HFFc6 (cell line): ENCODE data around the gene CDKL2. TPM values are rescaled to one million over a fixed set of nuclear protein-coding genes. Genes with fewer than 3 reads are reported as not detected.
"Not testable (repeated sequence)": the region's sequence is repeated elsewhere in the genome, so short reads cannot be mapped to it uniquely, and the experiment has no call there.

Experiments
- DNase-seq: peaks from one replicate; pipeline ENCODE4 v3.0.0-alpha.2; 2018
- H3K27ac Mint-ChIP-seq: 2 replicates; pipeline ENCODE4 v1.8.0; 2020; ENCODE audit warnings: mild to moderate bottlenecking, mixed read lengths
- H3K27me3 Mint-ChIP-seq: 2 replicates; pipeline ENCODE4 v1.8.0; 2021; ENCODE audit warnings: mild to moderate bottlenecking, moderate library complexity, mixed read lengths; ENCODE audit not compliant: insufficient read depth
- H3K36me3 Mint-ChIP-seq: 2 replicates; pipeline ENCODE4 v1.8.0; 2021; ENCODE audit warnings: low read depth, mixed read lengths
- H3K4me1 Mint-ChIP-seq: 2 replicates; pipeline ENCODE4 v1.8.0; 2020; ENCODE audit warnings: low read depth, mixed read lengths
- H3K4me3 Mint-ChIP-seq: 2 replicates; pipeline ENCODE4 v1.8.0; 2020; ENCODE audit warnings: mild to moderate bottlenecking, moderate library complexity, mixed read lengths
- H3K9me3 Mint-ChIP-seq: 2 replicates; pipeline ENCODE4 v1.8.0; 2020; ENCODE audit warnings: mild to moderate bottlenecking, mixed read lengths
- total RNA-seq, 6 experiments: library from RNA; stranded (reverse); fragmentation: NEBNext Ultra II Directional; extraction: Animal tissue kit (Norgen Biotek cat#: 25700); gene quantifications; 2 replicates in 1 of 6; 3 replicates in 5 of 6; pipeline ENCODE4 v1.2.3, GENCODE V29; 2021
- TF ChIP-seq, protein P1 (sequence below): fragments of 200-600 bp; sonication (generic); IDR thresholded peaks from 2 replicates; pipeline ENCODE4 v1.5.0; 2021; ENCODE audit warnings: antibody characterized with exemption, mild to moderate bottlenecking

CDKL2 gene
- total RNA-seq, 6 experiments from 2014 or later, result 0.14 to 0.38 (median 0.19) TPM

GRCh38 chr4:75673027-75673958 lies 43.0 kb upstream of the CDKL2 start, which contains the start of gene G3BP2:
Gene G3BP2 (minus strand): TSS chr4:75673411. CDS start chr4:75662025, 11,386 bp downstream.
- Mint-ChIP-seq H3K9me3 (no peaks in the 10 kb centered on the region), H3K36me3 (peaks cover 5% of the 10 kb centered on the region; the same call in 1 of the 2 replicates), H3K4me1 (peaks cover 40% of the 10 kb centered on the region), H3K27me3 (peaks cover 7% of the 10 kb centered on the region), H3K27ac (peak within 1 kb of the TSS; percentile 96), H3K4me3 (peak within 1 kb of the TSS; percentile 97)
- DNase-seq, result peak; percentile 97
- TF ChIP-seq, protein P1, sequence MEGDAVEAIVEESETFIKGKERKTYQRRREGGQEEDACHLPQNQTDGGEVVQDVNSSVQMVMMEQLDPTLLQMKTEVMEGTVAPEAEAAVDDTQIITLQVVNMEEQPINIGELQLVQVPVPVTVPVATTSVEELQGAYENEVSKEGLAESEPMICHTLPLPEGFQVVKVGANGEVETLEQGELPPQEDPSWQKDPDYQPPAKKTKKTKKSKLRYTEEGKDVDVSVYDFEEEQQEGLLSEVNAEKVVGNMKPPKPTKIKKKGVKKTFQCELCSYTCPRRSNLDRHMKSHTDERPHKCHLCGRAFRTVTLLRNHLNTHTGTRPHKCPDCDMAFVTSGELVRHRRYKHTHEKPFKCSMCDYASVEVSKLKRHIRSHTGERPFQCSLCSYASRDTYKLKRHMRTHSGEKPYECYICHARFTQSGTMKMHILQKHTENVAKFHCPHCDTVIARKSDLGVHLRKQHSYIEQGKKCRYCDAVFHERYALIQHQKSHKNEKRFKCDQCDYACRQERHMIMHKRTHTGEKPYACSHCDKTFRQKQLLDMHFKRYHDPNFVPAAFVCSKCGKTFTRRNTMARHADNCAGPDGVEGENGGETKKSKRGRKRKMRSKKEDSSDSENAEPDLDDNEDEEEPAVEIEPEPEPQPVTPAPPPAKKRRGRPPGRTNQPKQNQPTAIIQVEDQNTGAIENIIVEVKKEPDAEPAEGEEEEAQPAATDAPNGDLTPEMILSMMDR, result no peak

- peak; percentile 15 for DNase-seq
Measured at GRCh38 chr4:75672461-75673026, 42.2 kb upstream of the CDKL2 start.

GRCh38 chr4:75671802-75672421 lies 41.6 kb upstream of the CDKL2 start:
- DNase-seq, result no peak
- Mint-ChIP-seq H3K27ac (peak overlapping the region; percentile 96), H3K27me3 (peaks cover 7% of the 10 kb centered on the region), H3K36me3 (peaks cover 5% of the 10 kb centered on the region; the same call in 1 of the 2 replicates), H3K4me3 (peak overlapping the region; percentile 97), H3K9me3 (no peaks in the 10 kb centered on the region), H3K4me1 (peaks cover 53% of the 10 kb centered on the region)
- TF ChIP-seq, protein P1, result no peak

More at GRCh38 chr4:75672461-75673026, 42.2 kb upstream of the CDKL2 start:
- Mint-ChIP-seq H3K4me3 (peak overlapping the region; percentile 97), H3K27ac (peak overlapping the region; percentile 96), H3K4me1 (peaks cover 47% of the 10 kb centered on the region), H3K36me3 (peaks cover 5% of the 10 kb centered on the region; the same call in 1 of the 2 replicates), H3K27me3 (peaks cover 7% of the 10 kb centered on the region), H3K9me3 (no peaks in the 10 kb centered on the region)
- TF ChIP-seq, protein P1, result no peak

GRCh38 chr4:75668596-75668995 lies 38.3 kb upstream of the CDKL2 start:
- Mint-ChIP-seq H3K9me3 (no peaks in the 10 kb centered on the region), H3K36me3 (peaks cover 5% of the 10 kb centered on the region; the same call in 1 of the 2 replicates), H3K27ac (no peak overlapping the region), H3K27me3 (peaks cover 7% of the 10 kb centered on the region), H3K4me1 (peaks cover 67% of the 10 kb centered on the region), H3K4me3 (no peak overlapping the region)
- no peak for DNase-seq
- TF ChIP-seq, protein P1, result no peak

DNA sequence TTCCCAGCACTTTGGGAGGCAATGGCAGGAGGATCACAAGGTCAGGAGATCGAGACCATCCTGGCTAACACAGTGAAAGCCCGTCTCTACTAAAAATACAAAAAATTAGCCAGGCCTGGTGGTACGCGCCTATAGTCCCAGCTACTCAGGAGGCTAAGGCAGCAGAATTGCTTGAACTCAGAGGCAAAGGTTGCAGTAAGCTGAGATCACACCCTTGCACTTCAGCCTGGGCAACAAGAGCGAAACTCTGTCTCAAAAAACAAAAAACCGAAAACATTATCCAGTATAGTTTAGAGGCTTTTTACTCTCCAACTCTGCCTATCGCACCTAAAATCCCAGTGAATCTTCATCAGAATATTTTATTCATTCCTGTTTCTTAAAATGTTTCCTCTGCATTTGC lies 37.3 kb upstream of the CDKL2 start:
- not testable (repeated sequence) for H3K9me3 Mint-ChIP-seq, H3K27ac Mint-ChIP-seq, H3K27me3 Mint-ChIP-seq, H3K4me3 Mint-ChIP-seq, H3K36me3 Mint-ChIP-seq, DNase-seq
- H3K4me1 Mint-ChIP-seq, result peaks cover 68% of the 10 kb centered on the region
